Raji (cell line): Measurements from ENCODE around the gene SERPING1.

ENCODE experiments used
- POLR2A ChIP-seq: IDR thresholded peaks from 2 replicates; pipeline ENCODE4 v1.6.1; 2011; ENCODE audit warnings: low read depth, low read length, control low read depth; ENCODE audit not compliant: insufficient read depth

Gene SERPING1

DNA sequence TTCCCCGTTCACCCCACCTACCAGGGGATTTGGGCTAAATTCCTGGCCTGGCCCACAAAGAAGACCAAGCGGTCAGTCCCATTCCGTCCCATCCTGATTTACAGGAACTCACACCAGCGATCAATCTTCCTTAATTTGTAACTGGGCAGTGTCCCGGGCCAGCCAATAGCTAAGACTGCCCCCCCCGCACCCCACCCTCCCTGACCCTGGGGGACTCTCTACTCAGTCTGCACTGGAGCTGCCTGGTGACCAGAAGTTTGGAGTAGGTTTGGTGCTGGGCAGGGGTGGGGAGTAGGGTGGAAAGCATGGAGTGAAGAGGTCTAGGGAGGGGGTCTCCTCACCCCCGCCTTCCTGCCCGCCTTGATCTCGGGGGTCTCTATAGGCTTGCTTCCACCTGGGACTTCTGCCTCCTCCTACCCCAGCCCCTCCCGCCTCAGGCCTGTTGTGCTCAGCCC, at the start of gene SERPING1:
Gene SERPING1, plus strand, starts transcription at position 225 of the 455 bp plus-strand sequence. CDS start 586 bp downstream, outside the sequence.
- no peak for TF ChIP-seq POLR2A

DNA sequence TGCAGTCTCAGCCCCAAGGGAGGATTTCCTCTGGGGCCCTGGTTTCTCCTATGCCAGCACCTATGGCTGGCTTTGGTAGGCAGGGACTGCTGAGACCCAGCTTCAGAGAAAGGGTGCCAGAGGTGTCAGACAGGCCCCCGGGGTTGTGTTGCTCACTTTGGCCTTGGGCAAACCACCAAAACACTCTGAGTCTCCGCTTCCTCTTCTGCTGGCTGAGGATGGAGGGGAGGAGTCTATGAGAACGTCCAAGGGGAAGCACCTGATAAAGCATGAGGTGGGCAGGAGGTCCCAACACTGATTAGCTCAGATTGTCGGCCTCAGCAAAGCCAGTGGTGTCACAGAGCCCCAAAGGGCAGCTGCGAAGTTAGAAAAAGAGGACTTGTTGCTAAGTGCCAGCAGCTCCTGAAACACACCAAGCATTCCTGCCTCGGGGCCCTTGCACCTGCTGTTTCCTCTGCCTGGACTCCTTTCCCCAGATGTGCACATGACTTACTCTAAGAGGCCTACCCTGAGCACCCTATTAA, 49.6 kb upstream of the SERPING1 start:
- TF ChIP-seq POLR2A = no peak

GRCh38 chr11:57549983-57550382, 47.5 kb upstream of the SERPING1 start:
- TF ChIP-seq POLR2A = no peak

- TF ChIP-seq POLR2A = no peak
Observed at GRCh38 chr11:57551941-57552340, 45.5 kb upstream of the SERPING1 start.

- no peak for TF ChIP-seq POLR2A
Observed at GRCh38 chr11:57552479-57552878, 45.0 kb upstream of the SERPING1 start.

DNA sequence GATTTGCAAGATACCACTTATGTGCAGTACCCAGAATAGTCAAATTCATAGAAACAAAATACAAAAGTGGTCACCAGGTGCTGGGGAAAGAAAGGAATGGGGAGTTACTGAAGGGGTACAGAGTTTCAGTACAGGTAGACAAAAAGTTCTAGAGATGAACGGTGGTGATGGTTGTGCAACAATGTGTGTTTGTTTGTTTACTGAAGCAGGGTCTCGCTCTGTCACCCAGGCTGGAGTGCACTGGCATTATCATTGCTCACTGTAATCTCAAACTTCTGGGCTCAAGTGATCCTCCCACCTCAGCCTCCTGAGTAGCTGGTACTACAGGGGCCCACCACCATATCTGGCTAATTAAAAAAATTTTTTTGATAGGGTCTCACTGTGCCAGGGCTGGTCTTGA, 42.1 kb upstream of the SERPING1 start:
- no peak for TF ChIP-seq POLR2A

GRCh38 chr11:57556041-57556440, 41.4 kb upstream of the SERPING1 start:
- TF ChIP-seq POLR2A = no peak

GRCh38 chr11:57560146-57560545, 37.3 kb upstream of the SERPING1 start:
- no peak for TF ChIP-seq POLR2A

- TF ChIP-seq POLR2A = no peak
Observed at GRCh38 chr11:57562596-57562995, 34.9 kb upstream of the SERPING1 start.

DNA sequence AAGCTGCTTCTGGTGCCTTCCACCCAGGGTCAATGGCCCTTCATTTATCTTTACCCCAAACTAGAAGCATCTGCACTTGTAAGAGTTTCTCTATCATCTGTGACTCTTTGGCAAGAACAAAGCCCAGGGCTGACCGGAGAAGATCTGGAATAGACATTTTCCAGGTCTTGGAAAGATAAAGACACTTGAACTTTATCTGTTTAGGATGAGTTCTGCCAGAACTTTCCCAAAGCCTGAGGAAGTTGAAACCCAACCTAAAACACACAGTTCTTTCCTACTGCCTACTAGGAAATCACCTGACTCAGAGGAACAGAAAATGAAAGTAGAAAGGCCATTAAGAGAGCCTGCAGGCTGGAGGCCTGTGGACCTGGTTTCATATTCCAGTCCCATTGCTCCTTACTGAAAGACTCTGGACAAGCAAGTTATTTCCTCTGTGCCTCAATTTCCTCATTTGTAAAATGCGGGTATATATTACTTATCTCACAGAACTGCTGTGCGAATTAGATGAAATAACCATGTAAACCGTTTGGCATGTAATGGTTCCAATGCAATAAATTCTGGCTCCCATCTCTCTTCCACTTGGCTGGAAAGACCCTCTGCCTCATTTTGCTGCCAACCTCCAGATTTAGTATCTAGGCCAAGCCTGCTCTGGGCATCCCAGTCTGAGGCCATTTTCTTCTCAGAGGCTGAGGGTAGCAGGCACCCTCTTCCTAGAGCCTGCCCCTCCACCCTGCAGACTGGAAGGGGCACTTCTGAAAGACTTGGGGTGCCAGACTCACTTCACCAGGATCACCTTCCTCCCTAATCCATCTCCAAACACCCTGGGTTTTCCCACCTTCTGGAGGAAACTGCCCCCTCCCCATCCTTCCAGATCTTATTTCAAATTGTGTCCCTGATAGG, 31.2 kb upstream of the SERPING1 start:
- TF ChIP-seq POLR2A = peak; percentile 35; the same call in 1 of the 2 replicates

DNA sequence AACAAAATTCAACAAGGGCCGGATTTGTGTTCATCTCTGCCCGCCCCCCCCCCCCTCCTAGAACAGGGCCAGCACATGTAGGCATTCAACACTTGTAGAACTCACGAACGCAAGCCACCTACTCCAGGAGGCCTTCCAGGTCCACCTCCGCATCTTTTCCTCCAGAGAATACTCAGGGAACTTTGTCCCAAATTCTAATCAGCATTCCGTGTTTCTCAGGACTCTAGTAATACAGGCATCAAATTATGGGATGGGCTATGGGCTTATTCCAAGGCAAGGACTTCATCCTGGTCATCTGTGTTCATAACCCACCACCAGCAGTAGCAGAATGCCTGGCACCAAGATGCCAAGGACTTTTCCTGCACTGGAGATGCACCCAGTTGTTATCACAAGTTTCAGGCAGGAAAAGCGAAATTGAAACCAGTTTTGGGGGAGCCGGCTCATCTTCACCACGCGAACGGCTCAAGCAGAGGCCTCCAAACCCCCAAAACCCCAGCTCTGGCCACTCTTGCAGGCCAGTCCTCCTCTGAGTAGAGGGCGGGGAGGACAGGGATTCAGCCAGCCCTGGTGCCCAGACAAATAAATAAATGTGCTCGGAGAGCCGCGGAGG, 30.5 kb upstream of the SERPING1 start:
- no peak for TF ChIP-seq POLR2A

DNA sequence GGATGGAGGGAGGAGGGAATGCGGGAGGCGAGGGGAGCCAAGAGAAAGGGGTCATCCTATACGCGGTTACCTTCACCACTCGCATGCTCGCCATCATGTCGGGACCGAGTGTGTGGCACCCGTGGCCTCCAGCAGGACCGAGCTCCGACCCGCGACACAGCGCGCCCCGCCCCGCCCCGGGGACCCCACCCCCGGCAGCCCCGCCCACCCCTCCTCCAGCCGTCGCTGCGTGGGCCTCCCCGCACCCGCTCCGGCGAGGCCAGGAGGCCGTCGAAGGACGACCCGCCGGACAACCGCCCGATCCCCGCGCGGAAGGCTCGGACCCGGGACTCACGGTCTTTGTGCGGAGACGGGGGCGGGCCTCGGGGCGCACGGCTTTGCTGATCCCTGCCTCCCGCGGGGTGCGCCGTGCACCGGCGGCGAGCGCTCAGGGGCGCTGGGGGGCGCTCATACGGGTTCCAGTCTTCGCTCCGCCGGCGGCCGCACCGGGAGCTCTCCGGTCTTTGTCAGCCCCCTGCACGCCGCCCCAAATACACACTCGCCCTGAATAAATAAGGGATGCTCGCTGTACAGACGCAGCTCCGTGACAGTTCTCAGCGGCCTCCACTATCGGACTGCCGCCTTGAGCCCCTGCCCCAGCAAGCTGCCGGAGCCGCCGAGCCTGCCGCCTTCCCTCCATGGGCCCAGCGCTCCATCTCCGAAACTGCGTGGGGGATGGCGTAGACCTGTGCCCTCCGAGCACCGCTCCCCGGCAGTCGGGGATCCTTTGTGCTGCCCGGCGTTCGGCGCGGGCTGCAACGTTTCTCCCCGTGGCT, 29.8 kb upstream of the SERPING1 start, which contains the start of gene UBE2L6:
Gene UBE2L6, minus strand, starts transcription at position 158 of the 815 bp plus-strand sequence. Its CDS starts 61 bp downstream, at position 97.
- peak; percentile 76 for TF ChIP-seq POLR2A

DNA sequence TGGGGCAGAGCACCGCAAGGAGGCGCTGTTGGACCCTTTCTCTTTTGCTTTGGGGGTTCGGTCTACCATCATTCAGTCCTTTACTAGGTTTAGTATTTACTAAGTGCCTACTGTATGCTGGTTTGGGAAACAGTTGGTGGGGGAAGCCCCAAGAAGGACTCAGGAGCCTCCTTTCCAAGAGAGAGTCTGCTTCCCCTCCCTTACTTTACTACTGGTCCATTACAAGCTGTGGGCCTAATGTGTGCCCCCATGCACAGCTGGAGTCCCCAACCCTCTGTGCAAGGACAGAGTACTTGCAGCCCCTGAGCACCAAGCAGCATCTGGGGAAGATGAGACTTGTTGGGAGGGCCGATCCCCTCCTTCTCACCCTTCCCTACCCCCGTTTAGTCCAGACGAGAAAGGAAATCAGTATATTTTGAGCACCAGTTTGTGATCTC, 29.1 kb upstream of the SERPING1 start:
- no peak for TF ChIP-seq POLR2A

DNA sequence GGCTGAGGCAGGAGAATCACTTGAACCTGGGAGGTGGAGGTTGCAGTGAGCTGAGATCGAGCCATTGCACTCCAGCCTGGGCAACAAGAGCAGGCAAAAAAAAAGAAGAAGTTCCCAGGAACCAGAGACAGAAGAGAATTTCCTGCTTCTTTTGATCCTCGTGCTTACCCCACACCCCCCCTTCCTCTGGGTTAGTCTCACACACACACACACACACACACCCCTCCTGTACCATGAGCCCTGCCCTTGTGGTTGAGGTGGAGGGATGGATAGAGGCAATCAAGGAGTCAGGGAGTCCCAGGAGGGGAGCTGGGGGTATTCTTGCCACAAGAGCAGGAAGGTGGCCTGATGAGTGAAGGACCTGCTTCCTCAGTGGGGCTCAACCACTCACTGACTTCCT, 25.9 kb upstream of the SERPING1 start:
- TF ChIP-seq POLR2A = no peak

GRCh38 chr11:57574061-57574460, 23.4 kb upstream of the SERPING1 start:
- no peak for TF ChIP-seq POLR2A
